Endothelial cell (in vitro differentiated cells): ENCODE measurements around the gene PPA2. TPM values are rescaled to one million over a fixed set of nuclear protein-coding genes. Genes with fewer than 3 reads are reported as not detected.
"Not testable (repeated sequence)": the region's sequence is repeated elsewhere in the genome, so short reads cannot be mapped to it uniquely, and the experiment has no call there.

ENCODE experiments used
- DNase-seq: peaks from one replicate; pipeline ENCODE4 v3.0.0; 2021; ENCODE audit warnings: low spot score
- H3K27ac Mint-ChIP-seq: one replicate; pipeline ENCODE4 v1.8.0; 2021; ENCODE audit warnings: mixed read lengths, inconsistent platforms; ENCODE audit not compliant: unreplicated experiment
- H3K27me3 Mint-ChIP-seq: one replicate; pipeline ENCODE4 v1.8.0; 2021; ENCODE audit warnings: mild to moderate bottlenecking, moderate library complexity, mixed read lengths, inconsistent platforms; ENCODE audit not compliant: unreplicated experiment
- H3K36me3 Mint-ChIP-seq: one replicate; pipeline ENCODE4 v1.8.0; 2021; ENCODE audit warnings: mild to moderate bottlenecking, low read depth, mixed read lengths, inconsistent platforms; ENCODE audit not compliant: unreplicated experiment
- H3K4me1 Mint-ChIP-seq: one replicate; pipeline ENCODE4 v1.8.0; 2021; ENCODE audit warnings: mild to moderate bottlenecking, mixed read lengths, inconsistent platforms; ENCODE audit not compliant: unreplicated experiment
- H3K4me3 Mint-ChIP-seq: one replicate; pipeline ENCODE4 v1.8.0; 2021; ENCODE audit warnings: mild to moderate bottlenecking, mixed read lengths, inconsistent platforms; ENCODE audit not compliant: unreplicated experiment
- H3K9me3 Mint-ChIP-seq: one replicate; pipeline ENCODE4 v1.8.0; 2021; ENCODE audit warnings: mixed read lengths, inconsistent platforms; ENCODE audit not compliant: unreplicated experiment
- CTCF ChIP-seq: fragments of 200-600 bp; sonication (generic); IDR thresholded peaks from one replicate; pipeline ENCODE4 v1.5.0; 2021; ENCODE audit warnings: antibody characterized with exemption; ENCODE audit not compliant: unreplicated experiment
- total RNA-seq: library from RNA; stranded (reverse); fragmentation: NEBNext Ultra II Directional; extraction: Animal tissue kit (Norgen Biotek cat#: 25700); gene quantifications from one replicate; pipeline ENCODE4 v1.2.1, GENCODE V29; 2021; ENCODE audit not compliant: unreplicated experiment

The PPA2 gene
- total RNA-seq, 1 donor from 2014 or later, result 45.5 TPM

GRCh38 chr4:105461621-105462382, 12.1 kb downstream of the PPA2 start:
- Mint-ChIP-seq H3K27me3 (no peaks in the 10 kb centered on the region), H3K9me3 (no peaks in the 10 kb centered on the region), H3K4me3 (no peak overlapping the region), H3K36me3 (peaks cover 5% of the 10 kb centered on the region), H3K27ac (no peak overlapping the region), H3K4me1 (peaks cover 3% of the 10 kb centered on the region)
- no peak for TF ChIP-seq CTCF
- DNase-seq, result no peak

GRCh38 chr4:105461221-105461620, 12.6 kb downstream of the PPA2 start:
- Mint-ChIP-seq H3K4me3 (no peak overlapping the region), H3K9me3 (no peaks in the 10 kb centered on the region), H3K27ac (no peak overlapping the region), H3K4me1 (peaks cover 3% of the 10 kb centered on the region), H3K27me3 (no peaks in the 10 kb centered on the region), H3K36me3 (peaks cover 5% of the 10 kb centered on the region)
- TF ChIP-seq CTCF, result no peak
- no peak for DNase-seq

GRCh38 chr4:105460306-105460705, 13.6 kb downstream of the PPA2 start:
- Mint-ChIP-seq H3K9me3 (no peaks in the 10 kb centered on the region), H3K27ac (no peak overlapping the region), H3K36me3 (peaks cover 5% of the 10 kb centered on the region), H3K4me1 (peaks cover 11% of the 10 kb centered on the region), H3K4me3 (no peak overlapping the region), H3K27me3 (no peaks in the 10 kb centered on the region)
- DNase-seq, result no peak
- TF ChIP-seq CTCF, result no peak

- H3K4me3 Mint-ChIP-seq, H3K27me3 Mint-ChIP-seq, H3K36me3 Mint-ChIP-seq, H3K27ac Mint-ChIP-seq, DNase-seq, H3K9me3 Mint-ChIP-seq: not testable (repeated sequence)
- H3K4me1 Mint-ChIP-seq, result peaks cover 22% of the 10 kb centered on the region
These were observed 15.3 kb downstream of the PPA2 start for GRCh38 chr4:105458541-105458940.

- no peak for TF ChIP-seq CTCF
- DNase-seq, result no peak
- peaks cover 3% of the 10 kb centered on the region for H3K36me3 Mint-ChIP-seq
These were observed 15.9 kb downstream of the PPA2 start for GRCh38 chr4:105458001-105458400.

More at GRCh38 chr4:105458001-105458400, 15.9 kb downstream of the PPA2 start:
- H3K4me1 Mint-ChIP-seq, result peaks cover 27% of the 10 kb centered on the region
- H3K27me3 Mint-ChIP-seq, result no peaks in the 10 kb centered on the region
- H3K27ac Mint-ChIP-seq, result no peak overlapping the region
- no peaks in the 10 kb centered on the region for H3K9me3 Mint-ChIP-seq
- no peak overlapping the region for H3K4me3 Mint-ChIP-seq
